ENCODE data around the gene SPOCK1.

- TF ChIP-seq EZH2 (IDR thresholded peaks at IDR 0.05): no peak
- no peak for TF ChIP-seq POLR2AphosphoS5 (IDR thresholded peaks at IDR 0.05; ENCODE audit: borderline replicate concordance, low read depth, low read length)
Measured at GRCh38 chr5:137490591-137490990, 8.5 kb downstream of the SPOCK1 start.

Measured in SK-N-MC (cell line).